GM23338 (cell line): Measurements from ENCODE around the gene APOD. TPM values are rescaled to one million over a fixed set of nuclear protein-coding genes. Genes with fewer than 3 reads are reported as not detected.

Experiments used
- ATAC-seq: fragments of 200-7000 bp; cut with Tn5 transposase; 3 replicates; pipeline ENCODE4 v1.9.1; 2020
- DNase-seq: peaks from one replicate; pipeline ENCODE4 v3.0.0-alpha.2; 2015; ENCODE audit warnings: low spot score
- H2AFZ ChIP-seq: fragments of 200-600 bp; sonication (generic); 2 replicates; pipeline ENCODE4 v1.8.0; 2016; ENCODE audit warnings: antibody characterized with exemption, mild to moderate bottlenecking, moderate library complexity
- H3F3A ChIP-seq: fragments of 200-600 bp; sonication (generic); replicated peaks from 2 replicates; pipeline ENCODE4 v1.8.0; 2017; ENCODE audit warnings: antibody characterized with exemption, mixed run types, low read depth
- H3K27ac ChIP-seq: fragments of 200-600 bp; sonication (generic); 2 replicates; pipeline ENCODE4 v1.6.1; 2016; ENCODE audit warnings: low read depth
- H3K27me3 ChIP-seq: fragments of 200-600 bp; sonication (generic); 2 replicates; pipeline ENCODE4 v1.8.0; 2016; ENCODE audit warnings: mild to moderate bottlenecking, mixed run types, moderate library complexity; ENCODE audit not compliant: insufficient read depth
- H3K36me3 ChIP-seq: fragments of 200-600 bp; sonication (generic); 2 replicates; pipeline ENCODE4 v1.8.0; 2016; ENCODE audit warnings: mild to moderate bottlenecking; ENCODE audit not compliant: insufficient read depth
- H3K4me1 ChIP-seq: fragments of 200-600 bp; sonication (generic); 2 replicates; pipeline ENCODE4 v1.8.0; 2016; ENCODE audit warnings: mild to moderate bottlenecking, moderate library complexity; ENCODE audit not compliant: insufficient read depth
- H3K4me2 ChIP-seq: fragments of 200-600 bp; sonication (generic); 2 replicates; pipeline ENCODE4 v1.7.1; 2017; ENCODE audit warnings: mixed run types
- H3K4me3 ChIP-seq: fragments of 200-600 bp; sonication (generic); 2 replicates; pipeline ENCODE4 v1.6.1; 2016; ENCODE audit warnings: mixed run types
- H3K79me2 ChIP-seq: fragments of 200-600 bp; sonication (generic); replicated peaks from 2 replicates; pipeline ENCODE4 v1.8.0; 2017; ENCODE audit warnings: mild to moderate bottlenecking; ENCODE audit not compliant: insufficient read depth
- H3K9me2 ChIP-seq: fragments of 200-600 bp; sonication (generic); 2 replicates; pipeline ENCODE4 v1.8.0; 2017; ENCODE audit not compliant: insufficient read depth
- H4K20me1 ChIP-seq: fragments of 200-600 bp; sonication (generic); replicated peaks from 2 replicates; pipeline ENCODE4 v1.8.0; 2017; ENCODE audit warnings: mild to moderate bottlenecking; ENCODE audit not compliant: insufficient read depth
- H3K27ac Mint-ChIP-seq: 2 replicates; pipeline ENCODE4 v1.8.0; 2020; ENCODE audit warnings: inconsistent platforms, mild to moderate bottlenecking, moderate library complexity, mixed read lengths
- H3K27me3 Mint-ChIP-seq: 3 replicates; pipeline ENCODE4 v1.8.0; 2022; ENCODE audit warnings: low read depth, mild to moderate bottlenecking, moderate library complexity, mixed read lengths, inconsistent platforms; ENCODE audit not compliant: insufficient read depth, poor library complexity
- H3K36me3 Mint-ChIP-seq: 3 replicates; pipeline ENCODE4 v1.8.0; 2021; ENCODE audit warnings: low read depth, mild to moderate bottlenecking, inconsistent platforms, moderate library complexity, mixed read lengths
- H3K4me1 Mint-ChIP-seq: 3 replicates; pipeline ENCODE4 v1.8.0; 2020; ENCODE audit warnings: mild to moderate bottlenecking, inconsistent platforms, mixed read lengths
- H3K4me3 Mint-ChIP-seq: 3 replicates; pipeline ENCODE4 v1.8.0; 2021; ENCODE audit warnings: moderate library complexity, mild to moderate bottlenecking, inconsistent platforms, mixed read lengths
- H3K9me3 Mint-ChIP-seq: 3 replicates; pipeline ENCODE4 v1.8.0; 2020; ENCODE audit warnings: moderate library complexity, mild to moderate bottlenecking, inconsistent platforms, mixed read lengths
- CREB1 ChIP-seq: fragments of 250-450 bp; sonication (Bioruptor Pico); IDR thresholded peaks from 2 replicates; pipeline ENCODE4 v1.5.0; 2020; ENCODE audit warnings: low read depth, mild to moderate bottlenecking, moderate library complexity
- CTCF ChIP-seq, 2 experiments: fragments of 200-600 bp in 1 of 2; sonication (generic) in 1 of 2; conservative IDR thresholded peaks; 2 replicates each; pipeline versions ENCODE4 v1.5.1 to v1.6.1; 2016 to 2017; ENCODE audit warnings: antibody characterized with exemption in 2 of 2, low read depth in 2 of 2, mild to moderate bottlenecking in 2 of 2, moderate library complexity in 1 of 2
- ETS1 ChIP-seq: IDR thresholded peaks from 2 replicates; pipeline ENCODE4 v1.6.1; 2016; ENCODE audit warnings: antibody characterized with exemption
- EZH2 ChIP-seq: fragments of 200-600 bp; sonication (generic); IDR thresholded peaks from one replicate; pipeline ENCODE4 v1.8.0; 2017; ENCODE audit warnings: antibody characterized with exemption, mild to moderate bottlenecking, low read depth; ENCODE audit not compliant: unreplicated experiment
- EZH2phosphoT487 ChIP-seq: fragments of 200-600 bp; sonication (generic); IDR thresholded peaks from one replicate; pipeline ENCODE4 v1.8.1; 2018; ENCODE audit warnings: antibody characterized with exemption; ENCODE audit not compliant: unreplicated experiment
- JUNB ChIP-seq: IDR thresholded peaks from one replicate; pipeline ENCODE4 v1.6.1; 2016; ENCODE audit warnings: antibody characterized with exemption; ENCODE audit not compliant: unreplicated experiment
- NANOG ChIP-seq: IDR thresholded peaks from 2 replicates; pipeline ENCODE4 v1.6.1; 2016; ENCODE audit warnings: antibody characterized with exemption, borderline replicate concordance
- POLR2AphosphoS5 ChIP-seq: IDR thresholded peaks from 2 replicates; pipeline ENCODE4 v1.6.1; 2016; ENCODE audit warnings: antibody characterized with exemption, low read depth
- REST ChIP-seq: IDR thresholded peaks from one replicate; pipeline ENCODE4 v1.6.1; 2018; ENCODE audit warnings: antibody characterized with exemption; ENCODE audit not compliant: unreplicated experiment
- STAT1 ChIP-seq: IDR thresholded peaks from one replicate; pipeline ENCODE4 v1.6.1; 2016; ENCODE audit warnings: antibody characterized with exemption; ENCODE audit not compliant: unreplicated experiment
- ZNF114 ChIP-seq: fragments of 250-450 bp; sonication (Bioruptor Pico); IDR thresholded peaks from 2 replicates; pipeline ENCODE4 v1.5.0; 2020; ENCODE audit warnings: mild to moderate bottlenecking, moderate library complexity
- ZNF331 ChIP-seq: fragments of 250-450 bp; sonication (Bioruptor Pico); IDR thresholded peaks from 2 replicates; pipeline ENCODE4 v1.5.0; 2020; ENCODE audit warnings: low read depth, mild to moderate bottlenecking, moderate library complexity
- ZNF462 ChIP-seq: fragments of 250-450 bp; sonication (Bioruptor Pico); IDR thresholded peaks from 2 replicates; pipeline ENCODE4 v1.5.0; 2020; ENCODE audit warnings: mild to moderate bottlenecking, moderate library complexity
- polyA plus RNA-seq: library from polyadenylated mRNA; unstranded; fragments of >200 nt; fragmentation: Nextera tagmentation; extraction: Ambion mirVana; gene quantifications from 2 replicates; pipeline ENCODE4 v1.2.1, GENCODE V29; 2016
- total RNA-seq: library from RNA; depleted of rRNA; stranded (reverse); fragments of >200 nt; shearing (Covaris generic); gene quantifications from 2 replicates; pipeline ENCODE4 v1.2.3, GENCODE V29; 2014

Gene APOD
- total and polyA plus RNA-seq, 2 experiments from 2014 or later, result not detected

- Mint-ChIP-seq H3K36me3 (peaks cover 12% of the 10 kb centered on the region), H3K9me3 (peaks cover 36% of the 10 kb centered on the region), H3K4me3 (no peak overlapping the region), H3K4me1 (no peaks in the 10 kb centered on the region), H3K27ac (no peak overlapping the region), H3K27me3 (peaks cover 2% of the 10 kb centered on the region)
- Histone ChIP-seq H3K4me2 (no peak overlapping the region), H2AFZ (no peak overlapping the region), H3K4me1 (no peaks in the 10 kb centered on the region), H3K36me3 (no peaks in the 10 kb centered on the region), H4K20me1 (no peaks in the 10 kb centered on the region), H3K79me2 (no peaks in the 10 kb centered on the region), H3F3A (no peaks in the 10 kb centered on the region), H3K27ac (no peak overlapping the region), H3K27me3 (no peaks in the 10 kb centered on the region), H3K9me2 (no peaks in the 10 kb centered on the region), H3K4me3 (no peak overlapping the region)
- TF ChIP-seq ZNF331, result no peak
- no peak for TF ChIP-seq NANOG
- TF ChIP-seq POLR2AphosphoS5, result no peak
- no peak for TF ChIP-seq EZH2phosphoT487
- no peak for TF ChIP-seq EZH2
- TF ChIP-seq CTCF (conservative IDR thresholded peaks at IDR 0.05; ENCODE audit: low read depth in 2 of 2), result no peak
- no peak for TF ChIP-seq ZNF462 (CRISPR knock-in tag)
- TF ChIP-seq JUNB, result no peak
- no peak for TF ChIP-seq STAT1
- TF ChIP-seq CREB1 (CRISPR knock-in tag), result no peak
- TF ChIP-seq REST, result no peak
- TF ChIP-seq ETS1, result no peak
- no peak for TF ChIP-seq ZNF114 (CRISPR knock-in tag)
- no peak for ATAC-seq
- DNase-seq, result no peak
Observed at GRCh38 chr3:195597848-195598247, 14.1 kb upstream of the APOD start.
